AG09309 (cell line): ENCODE data around the gene DPPA3.
"Not testable (repeated sequence)": the region's sequence is repeated elsewhere in the genome, so short reads cannot be mapped to it uniquely, and the experiment has no call there.

Experiments used
- DNase-seq: peaks from one replicate; pipeline ENCODE4 v3.0.0-alpha.2; 2010; ENCODE audit warnings: low read depth
- H3K4me3 ChIP-seq: 2 replicates; pipeline ENCODE4 v1.5.1; 2011; ENCODE audit warnings: mild to moderate bottlenecking, low read depth, low read length, moderate library complexity; ENCODE audit not compliant: control insufficient read depth
- TF ChIP-seq, protein P1 (sequence below): IDR thresholded peaks from 2 replicates; pipeline ENCODE4 v1.5.1; 2011; ENCODE audit warnings: mild to moderate bottlenecking, low read depth, low read length, inconsistent platforms; ENCODE audit not compliant: insufficient read depth, control insufficient read depth; ENCODE audit errors: missing control alignments

DPPA3 gene

DNA sequence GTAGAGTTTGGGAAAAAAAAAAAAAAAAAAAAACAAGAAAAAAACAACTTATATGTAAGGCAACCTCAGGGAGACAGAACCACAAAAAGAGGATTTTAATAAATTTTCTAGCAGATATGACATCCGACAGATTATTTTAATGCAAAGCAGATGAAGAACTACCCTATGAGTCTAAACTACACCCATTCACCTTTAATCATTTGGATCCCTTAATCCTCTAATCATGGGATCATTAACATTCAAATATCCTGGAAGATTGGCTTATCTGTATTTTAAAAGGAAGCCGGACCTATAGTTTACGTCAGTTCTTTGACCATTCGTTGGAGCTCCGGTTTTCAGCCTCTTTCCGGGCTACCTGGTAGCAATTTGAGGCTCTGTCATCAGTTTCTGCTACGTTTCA lies at the start of gene DPPA3:
Gene DPPA3, plus strand, starts transcription at position 301 of the 400 bp plus-strand sequence. CDS start 138 bp downstream, outside the sequence.
- TF ChIP-seq, protein P1, sequence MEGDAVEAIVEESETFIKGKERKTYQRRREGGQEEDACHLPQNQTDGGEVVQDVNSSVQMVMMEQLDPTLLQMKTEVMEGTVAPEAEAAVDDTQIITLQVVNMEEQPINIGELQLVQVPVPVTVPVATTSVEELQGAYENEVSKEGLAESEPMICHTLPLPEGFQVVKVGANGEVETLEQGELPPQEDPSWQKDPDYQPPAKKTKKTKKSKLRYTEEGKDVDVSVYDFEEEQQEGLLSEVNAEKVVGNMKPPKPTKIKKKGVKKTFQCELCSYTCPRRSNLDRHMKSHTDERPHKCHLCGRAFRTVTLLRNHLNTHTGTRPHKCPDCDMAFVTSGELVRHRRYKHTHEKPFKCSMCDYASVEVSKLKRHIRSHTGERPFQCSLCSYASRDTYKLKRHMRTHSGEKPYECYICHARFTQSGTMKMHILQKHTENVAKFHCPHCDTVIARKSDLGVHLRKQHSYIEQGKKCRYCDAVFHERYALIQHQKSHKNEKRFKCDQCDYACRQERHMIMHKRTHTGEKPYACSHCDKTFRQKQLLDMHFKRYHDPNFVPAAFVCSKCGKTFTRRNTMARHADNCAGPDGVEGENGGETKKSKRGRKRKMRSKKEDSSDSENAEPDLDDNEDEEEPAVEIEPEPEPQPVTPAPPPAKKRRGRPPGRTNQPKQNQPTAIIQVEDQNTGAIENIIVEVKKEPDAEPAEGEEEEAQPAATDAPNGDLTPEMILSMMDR, result no peak
- no peak for DNase-seq
- H3K4me3 ChIP-seq, result no peak within 1 kb of the TSS

DNA sequence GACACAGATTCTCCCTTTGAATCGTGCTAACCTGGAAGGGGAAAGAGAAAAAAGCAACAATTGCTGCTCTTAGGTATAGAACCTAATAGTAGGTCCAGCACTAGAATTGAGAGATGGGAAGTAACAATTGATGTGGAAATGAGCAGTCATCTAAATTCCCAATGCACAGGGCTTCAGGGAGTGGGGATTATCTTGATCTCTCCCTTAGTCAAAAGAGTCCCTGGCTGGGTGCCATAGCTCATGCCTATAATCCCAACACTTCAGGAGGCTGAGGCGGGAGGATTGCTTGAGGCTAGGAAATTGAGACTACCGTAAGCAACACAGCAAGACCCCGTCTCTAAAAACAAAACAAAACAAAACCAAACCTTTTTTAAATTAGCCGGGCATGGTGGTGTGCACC lies 49.5 kb upstream of the DPPA3 start:
- TF ChIP-seq, protein P1, result no peak
- no peak overlapping the region for H3K4me3 ChIP-seq
- no peak for DNase-seq

DNA sequence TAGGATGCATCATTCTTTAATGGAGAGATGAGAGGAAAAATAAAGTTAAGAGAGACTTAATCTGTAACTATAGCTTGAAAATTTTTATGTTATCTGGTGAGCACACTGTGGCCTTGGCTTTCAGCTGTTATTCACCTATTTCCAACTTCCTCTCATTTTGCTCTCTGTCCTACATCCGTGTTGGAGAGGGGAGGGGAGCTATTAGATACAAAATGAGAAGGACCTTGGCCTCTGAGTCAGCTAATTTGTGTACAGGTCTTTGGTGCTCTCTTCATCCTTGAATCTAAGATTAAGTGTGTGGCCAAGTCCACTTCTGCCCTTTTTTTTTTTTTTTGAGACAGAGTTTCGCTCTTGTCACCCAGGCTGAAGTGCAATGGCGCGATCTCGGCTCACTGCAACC lies 44.6 kb upstream of the DPPA3 start:
- TF ChIP-seq, protein P1, result no peak
- H3K4me3 ChIP-seq, result no peak overlapping the region
- DNase-seq, result no peak

DNA sequence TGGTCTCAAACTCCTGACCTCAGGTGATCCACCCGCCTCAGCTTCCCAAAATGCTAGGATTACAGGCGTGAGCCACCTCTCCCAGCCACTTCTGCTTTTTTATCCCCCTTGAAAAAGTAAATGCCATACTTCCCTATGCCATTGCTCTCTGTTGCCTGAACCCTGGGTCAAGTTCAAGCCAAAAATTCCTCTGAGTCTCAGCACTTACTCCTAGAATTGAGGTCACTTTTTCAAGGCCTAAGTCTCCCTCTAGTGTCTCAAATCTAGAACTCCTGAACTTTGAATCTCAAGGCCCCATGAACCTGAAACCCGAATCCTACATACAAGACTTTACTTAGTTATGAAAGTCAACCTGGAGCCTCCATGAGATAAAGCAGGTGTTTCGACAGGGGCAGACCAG lies 44.1 kb upstream of the DPPA3 start:
- TF ChIP-seq, protein P1, result peak; percentile 36
- H3K4me3 ChIP-seq, result no peak overlapping the region
- no peak for DNase-seq

DNA sequence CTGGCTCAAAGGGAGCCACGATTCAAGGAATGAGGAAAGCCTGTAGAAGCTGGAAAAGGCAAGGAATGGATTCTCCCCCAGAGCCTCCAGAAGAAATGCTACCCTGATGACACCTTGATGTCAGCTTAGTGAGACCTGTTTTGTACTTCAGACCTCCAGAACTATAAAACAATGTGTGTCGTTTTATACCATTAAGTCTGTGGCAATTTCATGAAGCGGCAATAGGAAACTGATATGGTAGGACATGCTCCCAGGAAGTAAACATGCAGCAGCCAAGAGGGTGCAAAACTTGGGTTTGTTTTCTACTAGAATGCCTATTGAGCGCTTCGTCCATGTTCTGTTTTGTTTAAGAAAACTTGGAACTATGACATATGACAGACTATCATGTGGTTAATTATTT lies 43.1 kb upstream of the DPPA3 start:
- TF ChIP-seq, protein P1, result no peak
- no peak overlapping the region for H3K4me3 ChIP-seq
- no peak for DNase-seq

DNA sequence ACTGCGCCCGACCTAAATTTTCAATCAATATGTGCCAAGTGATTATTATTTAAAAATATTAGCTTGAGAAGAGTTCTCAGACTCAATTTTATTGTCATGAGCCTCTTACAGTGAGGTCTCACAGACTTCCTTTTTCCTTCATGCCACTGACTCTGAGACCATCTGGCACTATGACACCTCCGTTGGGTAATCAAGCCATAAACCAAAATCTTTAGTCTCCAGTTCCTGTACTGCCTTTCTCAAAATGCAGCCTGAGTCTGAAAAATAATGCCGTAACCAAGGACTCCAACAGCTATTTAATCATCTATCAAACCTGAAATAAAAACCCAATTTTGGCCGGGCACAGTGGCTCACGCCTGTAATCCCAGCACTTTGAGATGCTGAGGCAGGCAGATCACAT lies 35.8 kb upstream of the DPPA3 start:
- H3K4me3 ChIP-seq, DNase-seq: not testable (repeated sequence)

DNA sequence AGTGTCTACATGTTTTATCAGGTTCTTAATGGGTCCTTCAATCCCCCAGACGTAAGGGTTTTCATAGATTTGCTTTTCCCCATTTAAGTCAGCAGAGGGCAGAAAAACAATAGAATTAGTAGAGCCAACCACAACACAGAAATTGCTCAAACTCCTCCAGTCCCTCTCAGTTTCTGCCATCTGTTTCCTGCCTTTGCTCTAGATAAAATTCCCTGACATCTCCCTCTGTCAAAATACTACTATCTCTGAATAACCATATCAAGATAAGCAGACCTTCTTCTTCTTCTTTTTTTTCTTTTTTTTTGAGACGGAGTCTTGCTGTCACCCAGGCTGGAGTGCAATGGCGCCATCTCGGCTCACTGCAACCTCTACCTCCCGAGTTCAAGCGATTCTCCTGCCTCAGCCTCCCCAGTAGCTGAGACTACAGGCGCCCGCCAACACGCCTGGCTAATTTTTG lies 33.8 kb upstream of the DPPA3 start:
- DNase-seq, result peak; percentile 34
- H3K4me3 ChIP-seq, result not testable (repeated sequence)
- TF ChIP-seq, protein P1, result peak; percentile 42
